Keratinocyte (primary cell): Measurements from ENCODE around the gene KCNIP3.

Source experiments
- CTCF ChIP-seq, 3 experiments: IDR thresholded peaks in 1 of 3; conservative IDR thresholded peaks in 1 of 3; optimal IDR thresholded peaks in 1 of 3; 2 replicates in 2 of 3; 3 replicates in 1 of 3; pipeline versions ENCODE3 to v1.5.1; 2011; ENCODE audit warnings: low read length in 3 of 3, mild to moderate bottlenecking in 3 of 3, moderate library complexity in 2 of 3, control low read depth in 1 of 3, inconsistent platforms in 1 of 3; ENCODE audit not compliant: insufficient read depth in 2 of 3; ENCODE audit errors: extremely low read depth in 1 of 3
- EZH2 ChIP-seq: IDR thresholded peaks from one replicate; pipeline ENCODE4 v1.6.1; 2012; ENCODE audit warnings: inconsistent platforms, mild to moderate bottlenecking, low read length, moderate library complexity

- TF ChIP-seq CTCF (optimal IDR thresholded peaks at IDR 0.05 in 1 of 3, IDR thresholded peaks at IDR 0.05 in 1 of 3, conservative IDR thresholded peaks at IDR 0.05 in 1 of 3; ENCODE audit: extremely low read depth in 1 of 3, insufficient read depth in 2 of 3, low read length in 3 of 3) (no peak), EZH2 (no peak)
These were observed 56.7 kb downstream of the KCNIP3 start for GRCh38 chr2:95353613-95354468.
